Measurements from ENCODE around the gene IZUMO3.

DNA sequence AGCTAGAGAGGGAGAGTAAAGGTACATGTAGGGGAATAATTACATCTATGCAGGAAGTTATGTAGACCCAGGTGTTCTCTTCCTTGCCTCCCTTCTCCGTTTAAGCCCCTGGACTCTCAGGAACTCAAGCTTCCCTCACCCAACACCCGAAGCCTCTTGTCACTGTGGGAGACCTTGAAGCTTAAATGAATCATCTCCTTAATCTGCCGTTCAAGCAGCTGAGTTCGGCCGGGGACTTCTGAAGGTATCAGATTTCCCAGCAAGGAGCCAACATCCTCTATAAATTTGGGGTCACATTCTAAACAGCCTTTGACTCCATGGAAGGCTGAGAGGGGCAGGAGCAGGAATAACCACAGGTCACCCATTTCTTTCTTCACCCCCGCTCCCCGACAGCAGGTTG lies 412 bp downstream of the IZUMO3 start:
- TF ChIP-seq CTCF (IDR thresholded peaks at IDR 0.05) (no peak), POLR2A (IDR thresholded peaks at IDR 0.05) (no peak)
